CD1c-positive myeloid dendritic cell (primary cell): ENCODE measurements around the gene PRLH.
A peak's percentile ranks its signal among the peaks of the same experiment; 100 is the strongest.
"Not testable (repeated sequence)": the region's sequence is repeated elsewhere in the genome, so short reads cannot be mapped to it uniquely, and the experiment has no call there.

ENCODE experiments used
- DNase-seq: peaks from one replicate; pipeline ENCODE4 v3.0.0-alpha.2; 2016; ENCODE audit errors: extremely low spot score

Gene PRLH

DNA sequence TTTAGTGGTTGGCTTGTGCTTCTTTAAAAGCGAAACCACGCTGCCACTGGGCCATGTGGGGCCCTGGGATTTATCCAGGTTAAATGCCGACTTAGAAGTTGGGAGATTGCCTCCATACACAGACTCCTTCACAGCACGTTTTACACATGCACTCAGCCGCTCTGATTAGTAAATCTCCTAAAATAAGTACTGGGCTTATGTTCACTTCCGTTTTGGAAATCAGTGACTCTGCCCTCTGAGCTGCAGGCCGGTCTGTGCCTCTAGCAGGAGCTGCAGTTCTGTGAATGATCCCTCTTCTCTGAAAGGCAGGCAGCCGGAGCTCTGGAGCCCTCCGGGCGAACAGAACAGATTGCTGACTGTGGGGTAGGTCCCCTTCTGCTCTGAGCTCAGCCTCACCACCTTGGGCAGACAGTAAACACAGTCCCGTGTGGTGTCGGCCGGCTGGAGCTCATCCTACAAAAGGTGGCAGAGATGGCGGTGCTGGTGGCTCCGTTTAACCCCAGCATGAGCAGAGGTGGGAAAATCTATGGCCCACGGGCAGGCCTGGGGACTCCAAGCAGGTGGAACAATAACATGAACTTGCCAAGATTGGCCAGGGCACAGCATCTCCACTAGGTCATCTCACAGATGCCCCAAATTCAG lies 34.0 kb downstream of the PRLH start:
- no peak for DNase-seq

DNA sequence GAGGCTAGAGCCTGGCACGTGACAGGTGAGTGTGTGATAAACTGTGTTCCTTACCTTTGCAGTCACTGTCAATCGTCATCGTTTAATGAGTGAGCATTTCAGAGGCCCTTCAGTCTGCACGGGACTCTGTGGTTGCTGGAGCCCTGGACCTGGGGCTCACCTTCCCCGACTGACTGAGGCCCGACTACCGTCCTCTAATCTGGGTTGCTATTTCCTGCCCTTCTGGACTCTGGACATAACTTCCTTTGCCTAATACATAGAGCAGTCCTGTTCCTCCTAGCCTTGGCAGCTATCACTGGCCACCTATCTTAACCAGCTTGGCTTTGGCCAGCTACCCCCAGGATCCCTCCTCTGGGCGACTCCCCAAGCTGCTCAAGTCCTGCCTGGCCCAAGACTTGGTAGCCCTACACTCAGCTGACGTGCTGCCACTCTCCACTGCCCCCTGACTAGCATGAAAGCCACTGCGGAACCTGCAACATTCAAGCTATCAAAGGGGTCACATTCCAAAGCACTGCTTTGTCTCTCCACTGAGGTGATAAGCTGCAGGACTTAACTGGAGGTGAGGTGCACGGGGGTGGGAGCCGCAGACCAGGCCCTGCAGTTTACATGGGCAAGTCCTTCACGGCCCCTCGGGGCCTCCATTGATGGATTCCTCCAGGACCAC lies 35.2 kb downstream of the PRLH start:
- no peak for DNase-seq

DNA sequence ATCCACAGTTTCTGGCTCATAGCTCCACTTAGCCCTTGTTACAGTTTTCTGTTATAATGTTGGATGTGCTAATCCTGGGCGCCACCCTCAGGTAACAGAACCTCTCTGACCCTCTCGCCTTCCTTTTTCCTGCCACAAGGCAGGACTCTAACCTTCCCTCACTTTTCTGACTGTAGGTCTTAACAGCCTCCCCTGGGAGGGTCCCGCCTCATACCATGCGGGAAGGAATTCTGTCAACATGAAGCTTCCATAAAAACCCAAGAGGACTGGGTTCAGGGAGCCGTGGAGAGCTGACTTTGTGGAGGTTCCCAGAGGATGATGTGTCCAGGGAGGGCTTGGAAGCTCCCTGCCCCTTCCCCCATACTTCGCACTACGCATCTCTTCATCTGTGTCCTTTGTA lies 36.0 kb downstream of the PRLH start:
- no peak for DNase-seq

- DNase-seq: no peak
These were observed 36.8 kb downstream of the PRLH start for GRCh38 chr2:237603049-237603717.

GRCh38 chr2:237603718-237604362 lies 37.5 kb downstream of the PRLH start:
- DNase-seq: peak; percentile 63

DNA sequence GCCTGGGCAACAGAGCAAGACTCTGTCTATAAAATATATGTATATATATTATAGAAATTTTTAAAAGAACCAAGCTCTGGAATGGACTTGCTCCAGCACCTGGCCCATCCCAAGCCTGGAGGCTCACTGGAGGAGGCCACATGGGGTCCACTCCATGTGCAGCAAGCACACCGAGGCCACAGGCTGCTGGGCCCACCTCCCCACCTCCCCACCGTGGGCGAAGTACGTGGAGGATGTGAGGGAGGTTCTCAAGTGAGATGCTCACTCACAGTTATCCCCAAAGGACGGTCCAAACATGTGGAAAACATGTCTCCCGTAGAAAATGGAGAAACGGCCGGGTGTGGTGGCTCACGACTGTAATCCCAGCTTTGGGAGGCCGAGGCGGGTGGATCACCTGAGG lies 38.0 kb downstream of the PRLH start:
- no peak for DNase-seq

- DNase-seq: no peak
These were observed 38.6 kb downstream of the PRLH start for GRCh38 chr2:237604960-237605359.

GRCh38 chr2:237606522-237606921 lies 40.1 kb downstream of the PRLH start:
- DNase-seq: not testable (repeated sequence)

DNA sequence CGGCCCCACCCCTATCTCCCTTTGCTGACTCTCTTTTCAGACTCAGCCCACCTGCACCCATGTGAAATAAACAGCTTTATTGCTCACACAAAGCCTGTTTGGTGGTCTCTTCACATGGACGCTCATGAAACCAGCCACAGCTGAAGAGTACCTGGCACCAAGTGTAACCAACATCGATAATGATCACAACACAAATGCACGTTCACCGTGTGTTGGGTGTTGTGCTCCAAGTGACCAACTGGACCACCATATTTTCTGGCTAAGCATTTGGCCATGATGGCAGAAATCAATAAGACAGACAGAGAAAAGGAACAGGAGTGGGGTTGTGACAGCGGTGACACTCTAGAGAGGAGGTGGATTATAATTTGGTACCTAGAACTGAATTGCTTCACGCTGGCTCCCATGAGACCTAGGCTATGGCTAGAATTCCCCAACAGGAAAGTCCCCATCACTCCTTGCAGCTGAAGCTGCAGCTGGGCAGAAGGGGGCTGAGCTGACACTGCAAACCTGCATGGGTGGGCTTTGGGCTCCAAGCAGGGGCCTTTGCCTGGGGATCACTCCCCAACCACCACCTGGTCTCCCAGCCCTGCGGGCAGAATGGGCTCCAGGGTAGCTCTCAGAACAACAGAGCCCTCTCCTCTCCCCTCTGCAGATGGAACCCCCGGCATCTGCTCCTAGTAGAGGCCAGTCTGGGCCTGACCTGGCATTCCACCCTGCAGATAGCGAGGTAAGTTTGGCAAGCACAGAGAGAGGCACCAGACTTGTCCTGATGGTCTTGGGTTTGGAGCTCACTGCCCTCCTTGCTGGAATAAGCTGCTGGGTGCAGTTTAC lies 46.4 kb downstream of the PRLH start:
- no peak for DNase-seq

- DNase-seq: no peak
These were observed 47.3 kb downstream of the PRLH start for GRCh38 chr2:237613679-237614078.

- no peak for DNase-seq
These were observed 47.9 kb downstream of the PRLH start for GRCh38 chr2:237614151-237614720.

DNA sequence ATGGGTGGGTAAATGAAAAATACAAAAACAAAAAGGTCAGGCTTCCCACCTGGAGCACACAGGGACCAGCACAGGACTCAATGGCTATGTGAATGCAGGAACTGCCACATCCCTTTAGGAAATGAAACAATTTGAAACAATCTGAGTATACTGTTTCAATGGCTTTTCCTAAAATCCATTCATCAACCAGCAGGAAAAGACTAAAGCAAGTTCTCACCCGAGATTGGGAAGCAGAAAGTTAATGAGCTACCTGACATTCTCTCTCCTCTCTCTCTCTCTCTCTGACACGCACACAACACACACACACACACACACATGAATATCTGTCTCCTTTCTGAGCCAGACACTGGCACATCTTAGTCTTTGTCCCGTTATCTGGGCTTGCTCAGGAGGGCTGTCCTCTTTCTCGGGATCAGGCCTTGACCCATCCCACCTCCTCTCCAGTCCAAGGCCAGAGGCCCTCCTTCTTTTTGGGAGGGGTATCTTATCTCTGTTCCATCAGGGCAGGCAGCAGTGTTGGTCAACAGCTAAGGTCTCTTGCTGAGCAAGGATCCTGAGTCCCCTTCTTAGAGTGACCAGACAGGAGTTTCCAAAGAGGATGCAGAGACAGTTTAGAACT lies 49.4 kb downstream of the PRLH start:
- DNase-seq: no peak

DNA sequence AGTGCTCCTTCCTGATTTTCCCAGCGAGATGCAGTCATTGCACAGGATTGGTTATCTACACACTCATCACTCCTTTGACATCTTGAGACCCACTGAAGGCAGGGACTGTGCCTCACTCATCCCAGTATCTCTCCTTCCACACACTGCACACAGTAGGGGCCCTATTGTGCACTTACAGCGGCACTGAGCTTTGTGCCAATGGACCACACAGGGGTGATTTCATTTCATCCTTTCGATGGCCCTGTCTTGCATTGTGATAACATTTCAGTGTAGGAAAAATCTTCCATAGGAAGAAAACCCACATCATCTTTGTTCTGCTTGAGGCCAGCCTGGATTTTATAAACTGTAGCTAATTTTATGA lies 50.0 kb downstream of the PRLH start:
- DNase-seq: no peak
